Fibroblast of mammary gland (primary cell): ENCODE data around the gene ZNHIT1.
"Not testable (repeated sequence)": the region's sequence is repeated elsewhere in the genome, so short reads cannot be mapped to it uniquely, and the experiment has no call there.

ENCODE experiments used
- DNase-seq: peaks from one replicate; pipeline ENCODE4 v3.0.0-alpha.2; 2010; ENCODE audit warnings: low read depth
- H3K4me3 ChIP-seq: 2 replicates; pipeline ENCODE4 v1.5.1; 2011; ENCODE audit warnings: low read depth, mild to moderate bottlenecking, low read length, moderate library complexity; ENCODE audit not compliant: control insufficient read depth
- CTCF ChIP-seq: conservative IDR thresholded peaks from 2 replicates; pipeline ENCODE4 v1.5.1; 2011; ENCODE audit warnings: low read depth, low read length, inconsistent platforms; ENCODE audit not compliant: control insufficient read depth, insufficient read depth

The ZNHIT1 gene

GRCh38 chr7:101200862-101201599 lies 16.9 kb upstream of the ZNHIT1 start, which contains the start of gene MOGAT3:
TSS of gene MOGAT3 (minus strand) at chr7:101201036. CDS start at chr7:101200854, 182 bp downstream.
- no peak within 1 kb of the TSS for H3K4me3 ChIP-seq
- DNase-seq, result no peak
- no peak for TF ChIP-seq CTCF

- no peak for DNase-seq
- TF ChIP-seq CTCF, result no peak
- no peak overlapping the region for H3K4me3 ChIP-seq
These were observed 16.0 kb upstream of the ZNHIT1 start for GRCh38 chr7:101201695-101202602.

- no peak overlapping the region for H3K4me3 ChIP-seq
- DNase-seq, result no peak
- TF ChIP-seq CTCF, result no peak
These were observed 15.4 kb upstream of the ZNHIT1 start for GRCh38 chr7:101202603-101202918.

- DNase-seq, H3K4me3 ChIP-seq: not testable (repeated sequence)
These were observed 13.9 kb upstream of the ZNHIT1 start for GRCh38 chr7:101203740-101204738.

GRCh38 chr7:101205901-101206664 lies 11.9 kb upstream of the ZNHIT1 start:
- no peak overlapping the region for H3K4me3 ChIP-seq
- no peak for TF ChIP-seq CTCF
- no peak for DNase-seq

GRCh38 chr7:101206665-101207042 lies 11.3 kb upstream of the ZNHIT1 start:
- DNase-seq, result no peak
- TF ChIP-seq CTCF, result no peak
- H3K4me3 ChIP-seq, result no peak overlapping the region
